GM21737 (cell line): ENCODE results near the gene RAPSN.
"Not testable (repeated sequence)": the region's sequence is repeated elsewhere in the genome, so short reads cannot be mapped to it uniquely, and the experiment has no call there.

Experiments
- ATAC-seq: cut with Tn5 transposase; IDR thresholded peaks from one replicate; pipeline ENCODE4 v1.9.1; 2021; ENCODE audit warnings: mild to moderate bottlenecking, moderate library complexity; ENCODE audit not compliant: unreplicated experiment

RAPSN gene

DNA sequence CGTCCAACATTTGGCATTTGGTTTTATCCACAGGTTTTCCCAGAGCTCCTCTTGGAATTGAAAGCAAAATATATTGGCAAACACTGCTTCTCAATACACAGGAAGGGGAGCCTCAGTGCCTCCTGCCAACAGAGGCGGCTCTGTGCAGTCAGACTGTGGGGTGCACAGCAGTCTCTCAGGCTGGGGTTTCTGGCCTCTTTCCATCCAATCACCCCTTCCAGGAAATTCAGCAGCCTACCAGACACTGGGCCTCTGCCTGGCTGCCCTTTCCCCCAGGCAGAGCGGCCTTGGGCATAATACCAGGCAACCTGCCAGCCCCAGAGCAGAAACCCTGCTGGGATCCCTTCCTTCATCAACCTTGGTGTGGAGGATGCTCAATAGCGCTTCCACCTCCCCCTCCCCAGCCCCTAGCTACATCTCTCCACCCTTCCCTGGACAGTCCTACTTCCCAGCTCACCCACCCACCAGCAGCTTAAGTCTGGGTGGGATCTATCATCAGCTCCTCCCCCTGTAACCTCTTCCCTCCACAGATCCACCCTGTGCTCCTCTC, 17.8 kb upstream of the RAPSN start:
- no peak for ATAC-seq

DNA sequence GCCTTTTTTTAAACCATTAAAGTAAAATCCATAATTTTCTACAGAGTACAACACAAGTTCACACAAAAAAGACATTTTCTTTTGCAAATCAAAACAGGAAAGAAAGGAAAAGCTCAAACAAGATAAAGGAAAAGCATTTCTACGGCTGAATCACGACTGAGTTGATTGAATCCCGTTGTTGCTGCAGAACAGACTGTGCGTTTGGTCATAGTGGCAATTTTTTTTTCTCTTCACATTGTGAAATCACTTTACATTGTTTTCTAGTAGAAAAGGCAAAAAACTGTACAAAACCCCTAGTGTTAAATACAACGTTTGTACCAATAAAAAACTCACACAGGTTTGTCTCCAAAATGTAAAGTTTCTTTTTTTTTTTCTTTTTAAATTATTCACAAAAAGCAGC, 17.3 kb upstream of the RAPSN start:
- no peak for ATAC-seq

DNA sequence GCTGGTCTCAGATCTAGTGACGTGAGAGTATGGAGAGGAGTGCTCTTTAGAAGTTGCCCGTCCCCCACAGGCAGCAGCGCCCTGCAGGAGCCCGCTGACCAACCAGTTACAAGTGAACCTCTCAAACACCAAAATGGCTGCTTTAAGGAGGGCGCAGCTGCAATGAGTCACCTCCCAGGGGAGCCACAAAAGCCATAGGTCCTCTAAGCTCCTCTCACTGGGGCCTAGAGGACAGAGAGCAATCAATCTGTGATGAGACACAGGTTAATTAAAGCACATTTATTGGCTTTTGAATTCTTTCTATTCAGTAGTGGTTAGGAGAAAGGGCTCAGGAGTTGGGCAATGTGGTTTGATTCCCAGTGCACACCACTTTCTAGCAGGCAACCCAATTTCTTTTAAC, 15.5 kb upstream of the RAPSN start:
- no peak for ATAC-seq

DNA sequence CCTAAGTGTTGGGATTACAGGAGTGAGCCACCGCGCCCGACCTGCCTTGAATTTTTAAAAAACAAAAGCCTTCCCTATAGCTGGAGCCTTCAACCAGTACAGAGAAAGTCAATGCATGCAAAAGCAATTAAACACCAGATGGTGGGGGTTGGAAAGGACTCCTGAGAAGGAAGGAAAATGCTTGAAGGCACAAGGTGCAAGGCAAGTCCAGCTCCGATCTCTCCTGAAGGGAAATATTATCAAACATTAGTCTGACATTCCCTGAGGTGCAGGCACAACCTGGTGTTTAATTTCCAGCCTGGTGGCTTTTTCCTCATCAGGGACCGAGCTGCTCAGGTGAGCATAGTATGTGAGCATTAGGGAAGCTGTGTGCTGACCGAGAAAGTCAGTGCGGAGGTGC, 12.9 kb upstream of the RAPSN start:
- no peak for ATAC-seq

DNA sequence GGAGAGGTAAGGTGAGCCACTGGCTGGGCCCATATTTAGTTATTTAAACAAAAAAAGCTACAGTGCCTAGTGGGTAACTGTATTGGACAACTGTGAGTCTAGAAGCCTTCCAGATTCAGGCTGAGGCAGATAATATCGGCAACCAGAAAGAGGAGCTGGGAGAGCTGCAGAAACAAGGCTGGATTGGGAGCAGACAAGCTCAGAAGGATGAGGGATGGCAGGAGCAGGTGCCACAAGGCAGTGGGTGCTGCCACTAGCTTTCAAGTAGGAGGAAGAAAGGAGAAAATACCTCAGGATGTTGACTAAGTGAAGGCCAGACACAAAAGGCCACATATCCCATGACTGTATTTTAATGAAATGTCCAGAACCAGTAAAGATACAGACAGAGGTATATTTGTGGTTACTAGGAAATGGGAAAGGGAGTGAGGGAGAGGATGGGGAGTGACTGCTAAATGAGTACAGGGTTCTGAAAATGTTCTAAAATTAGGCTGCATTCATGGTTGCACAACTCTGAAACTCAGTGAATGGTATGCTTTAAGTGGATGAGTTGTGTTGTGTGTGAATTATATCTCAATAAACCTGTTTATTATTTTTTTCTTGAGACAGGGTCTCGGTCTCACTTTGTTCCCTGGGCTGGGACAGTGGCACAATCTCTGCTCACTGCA, 11.8 kb upstream of the RAPSN start:
- no peak for ATAC-seq

DNA sequence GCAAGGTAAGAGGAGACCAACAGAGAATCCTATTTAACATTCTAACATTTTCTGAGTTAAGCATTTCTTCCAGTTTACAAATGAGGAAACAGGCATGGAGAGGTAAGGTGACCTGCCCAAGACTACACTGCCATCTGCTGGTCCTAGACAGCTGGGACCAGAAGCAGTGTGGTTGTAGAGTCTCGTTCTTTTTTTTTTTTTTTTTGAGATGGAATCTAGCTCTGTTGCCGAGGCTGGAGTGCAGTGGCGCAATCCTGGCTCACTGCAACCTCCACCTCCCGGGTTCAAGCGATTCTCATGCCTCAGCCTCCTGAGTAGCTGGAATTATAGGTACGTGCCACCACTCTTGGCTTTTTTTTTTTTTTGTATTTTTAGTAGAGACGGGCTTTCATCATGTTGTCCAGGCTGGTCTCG, 5.3 kb upstream of the RAPSN start:
- ATAC-seq, result not testable (repeated sequence)

DNA sequence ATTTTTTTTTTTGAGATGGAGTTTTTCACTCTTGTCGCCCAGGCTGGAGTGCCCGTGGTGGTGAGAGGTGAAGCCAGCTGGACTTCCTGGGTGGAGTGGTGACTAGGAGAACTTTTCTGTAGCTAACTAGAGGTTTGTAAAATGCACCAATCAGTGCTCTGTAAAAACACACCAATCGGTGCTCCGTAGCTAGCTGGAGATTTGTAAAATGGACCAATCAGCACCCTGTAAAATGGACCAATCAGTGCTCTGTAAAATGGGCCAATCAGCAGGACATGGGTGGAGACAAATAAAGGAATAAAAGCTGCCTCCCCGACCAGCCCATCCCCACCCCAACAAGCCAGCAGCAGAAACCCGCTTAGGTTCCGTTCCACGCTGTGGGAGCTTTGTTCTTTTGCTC, 4.4 kb upstream of the RAPSN start:
- no peak for ATAC-seq

DNA sequence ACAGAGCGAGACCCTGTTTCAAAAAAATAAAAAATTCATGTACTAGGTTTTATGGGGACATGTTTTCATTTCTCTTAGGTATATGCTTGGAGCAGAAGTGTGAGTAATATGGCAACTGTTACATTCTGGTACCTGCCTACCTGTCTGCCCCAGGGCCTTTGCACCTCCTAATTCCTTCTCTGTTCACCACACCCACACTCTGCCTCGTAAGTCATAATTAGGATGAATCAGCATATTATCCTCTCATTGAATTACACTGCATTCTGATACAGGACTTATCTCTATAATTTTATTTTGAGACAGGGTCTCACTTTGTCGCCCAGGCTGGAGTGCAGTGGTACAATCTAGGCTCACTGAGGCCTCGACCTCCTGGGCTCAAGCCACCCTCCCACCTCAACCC, 3.1 kb upstream of the RAPSN start:
- no peak for ATAC-seq

DNA sequence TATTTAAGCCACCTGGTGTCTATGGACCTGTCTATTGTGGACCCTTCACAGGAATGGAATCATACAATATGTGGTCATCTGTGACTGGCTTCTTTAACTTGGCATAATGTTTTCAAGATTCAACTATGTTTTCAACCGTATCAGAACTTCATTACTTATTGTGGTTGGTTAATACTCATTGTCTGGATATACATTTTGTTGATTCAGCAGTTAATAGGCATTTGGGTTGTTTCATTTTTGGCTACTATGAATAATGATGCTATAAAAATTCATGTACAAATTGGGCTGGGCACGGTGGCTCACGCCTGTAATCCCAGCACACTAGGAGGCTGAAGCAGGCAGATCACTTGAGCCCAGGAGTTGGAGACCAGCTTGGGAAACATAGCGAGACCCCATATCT, 2.5 kb upstream of the RAPSN start:
- no peak for ATAC-seq

DNA sequence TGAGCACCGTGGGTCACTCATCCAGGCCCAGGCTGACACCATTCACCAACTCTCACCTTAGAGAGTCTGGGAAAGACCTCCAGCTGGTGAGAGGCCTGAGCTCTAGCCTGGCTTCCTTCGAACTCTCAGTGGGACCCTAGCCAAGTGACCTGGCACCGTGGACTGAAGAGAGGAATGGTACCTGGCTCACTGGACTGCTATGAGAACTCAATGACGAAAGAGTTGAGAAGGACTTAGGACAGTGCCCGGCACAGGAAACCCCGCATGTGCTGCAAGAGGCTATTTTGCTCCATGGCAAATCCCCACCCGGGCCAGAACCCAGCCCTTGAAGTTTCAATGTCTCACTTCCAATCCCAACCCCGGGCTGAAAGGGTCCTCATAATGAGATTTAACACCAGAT, 605 bp upstream of the RAPSN start:
- ATAC-seq, result no peak

DNA sequence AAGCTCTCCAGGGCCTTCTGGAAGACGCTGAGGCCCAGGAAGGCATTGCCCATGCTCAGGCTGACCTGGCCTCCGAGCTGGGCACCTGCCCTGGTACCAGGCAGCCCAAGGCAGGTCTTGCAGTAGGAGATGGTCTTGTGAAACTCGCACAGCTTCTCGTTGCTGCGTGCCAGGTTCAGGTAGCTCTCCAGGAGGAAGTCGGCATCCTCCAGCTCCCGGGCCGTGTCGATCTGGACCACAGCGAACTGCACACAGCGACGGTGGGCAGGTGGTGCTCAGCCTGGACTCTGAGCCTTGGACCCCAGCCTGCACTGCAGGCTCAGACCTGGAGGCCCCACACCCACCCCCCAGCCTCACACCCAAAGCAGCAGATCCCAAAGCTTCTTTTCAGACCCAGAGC, 1.0 kb downstream of the RAPSN start:
- ATAC-seq, result no peak

DNA sequence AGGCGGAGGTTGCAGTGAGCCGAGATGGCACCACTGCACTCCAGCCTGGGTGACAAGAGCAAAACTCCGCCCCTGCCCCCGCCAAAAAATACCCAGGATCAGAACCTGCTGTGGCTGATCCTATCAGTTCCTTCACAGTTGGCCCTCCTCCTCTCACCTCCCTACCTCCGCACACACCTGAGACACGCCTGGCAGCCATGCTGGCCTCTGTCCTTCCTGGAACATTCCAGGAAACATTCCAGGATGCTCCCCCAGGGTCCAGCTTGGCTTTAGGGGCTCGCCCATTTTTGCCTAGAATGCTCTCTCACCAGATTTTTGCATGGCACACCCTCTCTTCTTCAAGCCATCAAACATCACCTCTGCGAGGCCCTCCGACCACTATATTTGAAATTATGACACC, 2.1 kb downstream of the RAPSN start:
- ATAC-seq, result no peak

DNA sequence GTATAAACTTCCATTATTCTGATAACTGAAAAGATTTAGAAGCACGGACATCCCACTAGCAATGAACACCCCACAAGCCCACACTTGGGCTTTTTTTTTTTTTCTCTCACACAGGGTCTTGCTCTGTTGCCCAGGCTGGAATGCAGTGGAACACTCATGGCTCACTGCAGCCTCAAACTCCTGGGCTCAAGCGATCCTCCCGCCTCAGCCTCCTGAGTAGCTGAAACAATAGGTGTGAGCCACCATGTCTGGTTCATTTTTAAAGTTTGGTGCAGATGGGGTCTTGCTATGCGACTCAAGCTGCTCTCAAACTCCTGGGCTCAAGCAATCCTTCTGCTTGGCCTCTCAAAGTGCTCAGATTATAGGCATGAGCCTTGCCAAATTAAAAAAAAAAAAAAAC, 3.1 kb downstream of the RAPSN start:
- no peak for ATAC-seq

DNA sequence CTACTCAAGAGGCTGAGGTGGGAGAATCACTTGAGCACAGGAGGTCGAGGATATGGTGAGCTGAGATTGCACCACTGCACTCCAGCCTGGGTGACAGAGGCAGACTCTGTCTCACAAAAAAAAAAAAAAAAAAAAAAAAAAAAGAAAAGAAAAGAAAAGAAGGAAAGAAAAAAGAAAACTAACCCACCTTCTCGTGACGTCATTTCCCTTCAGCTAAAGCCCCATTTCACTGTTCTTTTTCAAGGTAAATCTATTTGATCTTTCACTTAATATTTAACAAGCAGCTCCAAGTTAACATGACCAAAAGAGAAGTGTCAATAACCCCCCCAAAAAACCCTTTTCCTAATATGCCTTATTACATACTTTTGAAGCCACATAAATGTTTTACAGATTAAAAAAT, 5.1 kb downstream of the RAPSN start:
- ATAC-seq, result no peak

DNA sequence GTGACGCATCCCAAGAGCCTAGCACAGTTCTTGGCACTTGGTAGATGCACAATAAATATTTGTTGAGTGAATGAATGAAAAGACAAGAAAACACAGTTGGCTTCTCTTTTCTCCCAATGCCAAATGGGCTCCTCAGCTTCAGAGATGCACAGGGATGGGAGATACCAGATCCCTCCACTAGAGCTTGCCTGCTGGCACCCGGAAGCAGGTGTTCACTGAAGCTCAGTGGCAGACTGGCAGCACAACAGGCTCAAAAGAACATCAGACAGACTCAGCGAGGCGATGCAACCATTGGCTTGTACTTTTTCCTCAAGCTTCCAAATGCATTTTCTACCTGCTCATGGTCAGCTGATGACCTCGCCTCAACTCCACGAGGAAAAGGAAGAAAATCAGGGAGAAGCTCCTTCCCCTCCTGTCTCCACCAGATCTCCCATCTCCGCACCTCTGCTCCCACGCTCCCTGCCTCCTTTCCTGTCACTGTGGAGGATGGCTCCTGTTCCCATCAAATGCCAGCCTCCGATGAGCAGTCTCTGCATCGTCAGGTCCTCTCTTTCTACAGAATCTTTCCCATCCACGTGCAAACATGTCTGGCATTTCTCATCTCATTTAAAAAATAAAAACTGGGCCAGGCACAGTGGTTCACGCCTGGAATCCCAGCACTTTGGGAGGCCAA, 5.8 kb downstream of the RAPSN start:
- ATAC-seq, result no peak

DNA sequence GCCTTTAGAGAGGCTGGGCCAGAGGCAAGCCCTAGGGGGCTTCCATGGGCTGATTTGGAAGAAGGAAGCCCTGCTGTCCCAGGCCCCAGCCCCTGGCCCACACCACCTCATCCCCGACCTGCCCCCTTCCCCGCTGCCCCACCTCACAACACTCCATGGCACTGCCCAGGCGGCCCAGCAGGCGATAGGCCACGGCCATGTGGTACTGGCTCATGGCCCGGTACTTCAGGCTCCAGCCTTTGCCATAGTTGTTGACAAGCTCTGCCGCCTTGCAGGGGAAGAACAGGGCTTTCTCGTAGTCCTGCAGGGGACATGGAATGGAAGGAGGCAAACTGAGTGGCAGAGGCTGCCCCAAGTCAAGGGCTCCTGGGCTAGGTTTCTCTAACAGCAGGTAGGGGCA, 6.4 kb downstream of the RAPSN start:
- ATAC-seq, result no peak

DNA sequence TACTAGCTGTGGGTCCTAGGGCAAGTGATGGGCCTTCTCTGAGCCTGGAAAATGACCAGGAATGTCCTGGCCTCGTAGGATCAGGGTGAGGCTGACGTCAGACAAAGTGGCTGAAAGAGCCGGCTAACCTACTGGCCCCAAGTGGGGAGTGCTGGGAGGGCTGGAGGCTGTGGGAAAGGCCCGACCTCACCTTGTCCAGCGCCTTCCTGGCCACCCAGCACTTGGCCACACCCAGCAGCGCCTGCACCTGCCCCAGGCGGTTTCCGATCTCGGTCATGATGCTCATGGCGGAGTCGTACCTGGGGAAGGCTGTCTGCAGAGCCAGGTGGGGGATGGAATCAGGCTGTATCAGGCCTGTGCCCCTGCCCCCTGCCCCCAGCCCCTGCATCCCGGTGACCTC, 7.5 kb downstream of the RAPSN start:
- ATAC-seq, result no peak

DNA sequence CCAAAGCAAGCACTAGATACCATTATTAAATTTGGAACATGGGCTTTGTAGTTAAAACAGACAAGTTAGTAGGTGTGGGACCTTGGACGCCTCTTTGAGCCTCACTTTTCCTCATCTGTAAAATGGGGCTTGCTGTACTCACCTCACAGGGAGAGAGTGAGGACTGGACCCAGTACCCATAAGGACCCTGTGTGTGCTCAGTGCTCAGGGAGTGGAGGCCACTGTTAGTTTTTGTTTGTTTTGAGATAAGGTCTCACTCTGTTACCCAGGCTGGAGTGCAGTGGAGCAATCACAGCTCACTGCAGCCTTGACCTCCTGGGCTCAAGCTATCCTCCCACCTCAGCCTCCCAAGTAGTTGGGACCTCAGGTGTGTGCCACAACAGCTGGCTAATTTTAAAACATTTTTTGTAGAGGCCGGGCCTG, 8.9 kb downstream of the RAPSN start:
- ATAC-seq, result no peak

DNA sequence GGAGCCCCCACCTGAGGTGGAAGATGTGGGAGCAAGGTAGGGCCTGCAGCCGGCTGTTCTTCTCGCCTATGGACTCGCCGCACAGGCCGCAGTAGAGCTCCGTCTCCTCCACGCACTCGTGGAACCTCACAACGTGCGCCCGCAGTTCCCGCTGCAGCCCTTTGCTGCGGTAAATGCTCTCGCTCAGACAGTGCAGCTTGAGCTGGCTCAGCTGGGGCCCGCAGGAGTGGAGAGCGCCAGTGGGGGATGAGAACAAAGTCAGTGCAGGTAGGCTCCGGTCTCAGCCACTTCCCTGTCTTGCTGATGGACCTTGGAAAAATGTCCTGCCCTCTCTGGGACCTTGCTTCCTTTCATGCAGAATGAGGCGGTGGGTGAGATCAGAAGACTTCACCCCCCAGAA, 10.2 kb downstream of the RAPSN start:
- ATAC-seq, result no peak

DNA sequence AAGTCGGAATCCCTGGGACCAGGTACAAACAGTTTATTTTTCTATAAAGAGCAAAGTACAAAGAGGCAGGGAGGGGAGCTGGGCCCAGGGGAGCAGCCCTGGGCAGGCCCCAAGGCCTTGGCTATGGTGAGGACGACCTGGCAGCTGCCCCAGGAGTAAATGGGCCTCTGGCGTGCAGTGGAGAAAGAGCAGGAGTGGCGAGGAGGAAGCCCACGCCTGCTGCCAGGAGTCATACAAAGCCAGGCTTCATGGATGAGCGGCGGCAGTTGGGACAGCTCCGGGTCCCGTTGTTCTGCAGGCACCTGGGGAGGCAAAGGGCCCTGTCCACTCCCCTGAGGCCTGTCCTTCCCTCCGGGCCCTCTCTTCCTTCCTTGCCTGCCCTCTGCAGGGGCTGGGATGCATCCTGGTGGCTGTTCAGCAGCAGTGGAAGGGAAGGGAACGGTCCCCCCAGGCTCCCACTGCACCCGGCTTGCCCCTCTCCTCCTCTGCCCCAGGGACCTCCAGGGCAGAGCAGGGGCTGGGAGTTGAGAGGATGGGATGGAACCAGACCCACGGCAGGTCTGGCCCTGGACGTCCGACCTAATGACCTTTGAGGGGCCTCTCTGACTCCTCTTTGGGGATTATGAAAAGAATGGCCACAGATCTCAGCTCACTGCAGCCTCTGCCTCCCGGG, 11.1 kb downstream of the RAPSN start:
- ATAC-seq, result no peak

DNA sequence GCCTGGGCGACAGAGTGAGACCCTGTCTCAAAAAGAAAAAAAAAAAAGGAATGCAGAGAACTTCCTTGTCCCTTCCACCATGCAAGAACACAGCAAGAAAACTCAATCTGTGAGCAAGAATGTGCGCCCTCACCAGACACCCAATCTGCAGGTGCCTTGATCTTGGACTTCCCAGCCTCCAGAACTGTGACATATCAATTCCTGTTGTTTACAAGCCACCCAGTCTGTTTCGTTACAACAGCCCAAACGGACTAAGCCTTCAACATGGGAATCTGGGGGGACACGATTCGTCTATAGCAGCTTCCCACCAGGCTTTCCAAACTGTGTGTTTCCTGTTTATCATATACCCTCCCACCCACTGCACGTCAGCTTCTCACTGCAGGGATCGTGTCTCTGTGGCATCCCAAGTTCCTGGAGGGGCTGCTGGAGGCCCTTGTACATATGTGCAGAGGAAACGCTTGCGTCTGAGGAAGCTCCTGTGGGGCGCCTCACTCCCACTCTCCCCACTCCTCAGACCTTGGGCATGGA, 11.7 kb downstream of the RAPSN start:
- no peak for ATAC-seq

DNA sequence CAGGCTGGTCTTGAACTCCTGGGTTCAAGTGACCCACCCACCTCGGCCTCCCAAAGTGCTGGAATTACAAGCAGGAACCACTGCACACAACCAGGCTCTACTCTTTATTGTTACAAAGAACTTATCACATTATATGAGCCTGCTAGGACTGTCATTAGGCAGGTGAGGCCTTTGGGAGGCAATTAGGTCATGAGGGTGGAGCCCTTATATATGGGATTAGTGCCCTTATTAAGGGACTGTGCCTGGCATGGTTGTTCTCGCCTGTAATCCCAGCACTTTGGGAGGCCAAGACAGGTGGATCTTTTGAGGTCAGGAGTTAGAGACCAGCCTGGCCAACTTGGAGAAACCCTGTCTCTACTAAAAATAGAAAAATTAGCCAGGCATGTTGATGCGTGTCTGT, 12.2 kb downstream of the RAPSN start:
- no peak for ATAC-seq
